GM20431 (cell line): ENCODE results near the gene KLHL14.
"Not testable (repeated sequence)": the region's sequence is repeated elsewhere in the genome, so short reads cannot be mapped to it uniquely, and the experiment has no call there.

Experiments
- in situ Hi-C: fragments of 300-500 bp; cut with MseI, MboI; formaldehyde crosslinking; loops from one replicate; pipeline ENCODE4 v1.15.0; 2020; ENCODE audit warnings: low sequenced_read_pairs; ENCODE audit not compliant: unreplicated experiment

The KLHL14 gene

DNA sequence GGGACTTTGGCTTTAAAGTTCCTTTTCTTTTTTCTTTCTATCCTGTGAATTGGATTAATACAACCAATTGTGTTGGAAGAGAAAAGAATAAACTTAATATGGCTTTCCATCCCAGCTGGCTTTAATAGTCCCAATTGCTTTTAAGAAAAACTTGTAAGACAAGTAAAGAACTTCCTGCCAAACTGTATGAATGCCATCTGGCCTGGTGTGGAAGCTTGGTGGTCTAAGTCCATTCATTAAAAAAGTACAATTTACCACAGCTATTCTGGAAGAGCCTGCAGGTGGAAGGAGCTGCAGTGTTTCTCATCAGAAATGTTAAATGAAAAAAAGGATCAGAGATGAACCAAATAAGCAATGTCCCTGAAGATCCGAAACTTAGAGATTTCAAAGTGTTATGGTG lies 103.9 kb downstream of the KLHL14 start:
- in situ Hi-C loops, result no loop called here

- in situ Hi-C loops, result no loop called here
Measured at GRCh38 chr18:32661486-32662299, 111.1 kb downstream of the KLHL14 start.

DNA sequence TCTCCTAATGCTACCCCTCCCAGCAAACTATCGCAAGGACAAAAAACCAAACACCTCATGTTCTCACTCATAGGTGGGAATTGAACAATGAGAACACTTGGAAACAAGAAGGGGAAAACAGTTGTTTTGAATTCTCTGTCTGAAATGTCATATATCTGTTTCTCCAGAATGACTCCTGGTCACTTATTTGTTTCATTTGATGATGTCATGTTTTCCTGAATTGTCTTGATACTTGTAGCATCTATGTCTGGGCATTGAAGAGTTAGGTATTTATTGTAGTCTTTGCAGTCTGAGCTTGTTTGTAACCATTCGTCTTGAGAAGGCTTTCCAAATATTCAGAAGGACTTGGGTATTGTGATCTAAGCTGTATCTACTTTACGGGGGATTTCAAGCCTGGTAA lies 118.3 kb downstream of the KLHL14 start:
- in situ Hi-C loops, result not testable (repeated sequence)

- in situ Hi-C loops, result not testable (repeated sequence)
Measured at GRCh38 chr18:32637659-32638058, 135.2 kb downstream of the KLHL14 start.

GRCh38 chr18:32637226-32637625 lies 135.6 kb downstream of the KLHL14 start:
- in situ Hi-C loops, result no loop called here

DNA sequence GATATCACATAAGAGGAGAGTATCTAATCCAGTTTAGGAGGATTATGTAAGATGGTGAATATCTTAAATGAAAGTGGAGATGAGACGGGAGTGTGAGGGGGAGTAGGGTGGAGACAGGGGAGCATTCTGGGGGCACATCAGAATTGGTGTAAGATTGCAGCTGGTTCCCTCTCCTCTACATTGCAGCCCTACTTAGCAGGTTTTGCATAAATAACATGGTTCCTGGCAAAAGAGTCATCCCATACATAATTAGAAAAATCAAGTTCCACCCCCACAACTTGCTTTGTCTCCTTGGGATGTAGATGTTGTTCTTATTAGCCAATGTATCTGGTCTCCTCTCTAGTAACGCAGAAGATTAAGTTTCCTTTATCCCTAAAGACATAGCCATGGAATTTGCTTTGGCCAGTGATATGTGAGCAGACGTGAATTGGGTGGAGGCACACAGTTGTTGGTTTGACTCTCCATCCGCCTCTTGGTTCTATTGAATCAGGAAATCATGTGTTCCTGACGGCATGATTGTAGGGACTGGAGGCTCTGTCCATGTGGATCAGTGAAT lies 137.9 kb downstream of the KLHL14 start:
- in situ Hi-C loops, result no loop called here

DNA sequence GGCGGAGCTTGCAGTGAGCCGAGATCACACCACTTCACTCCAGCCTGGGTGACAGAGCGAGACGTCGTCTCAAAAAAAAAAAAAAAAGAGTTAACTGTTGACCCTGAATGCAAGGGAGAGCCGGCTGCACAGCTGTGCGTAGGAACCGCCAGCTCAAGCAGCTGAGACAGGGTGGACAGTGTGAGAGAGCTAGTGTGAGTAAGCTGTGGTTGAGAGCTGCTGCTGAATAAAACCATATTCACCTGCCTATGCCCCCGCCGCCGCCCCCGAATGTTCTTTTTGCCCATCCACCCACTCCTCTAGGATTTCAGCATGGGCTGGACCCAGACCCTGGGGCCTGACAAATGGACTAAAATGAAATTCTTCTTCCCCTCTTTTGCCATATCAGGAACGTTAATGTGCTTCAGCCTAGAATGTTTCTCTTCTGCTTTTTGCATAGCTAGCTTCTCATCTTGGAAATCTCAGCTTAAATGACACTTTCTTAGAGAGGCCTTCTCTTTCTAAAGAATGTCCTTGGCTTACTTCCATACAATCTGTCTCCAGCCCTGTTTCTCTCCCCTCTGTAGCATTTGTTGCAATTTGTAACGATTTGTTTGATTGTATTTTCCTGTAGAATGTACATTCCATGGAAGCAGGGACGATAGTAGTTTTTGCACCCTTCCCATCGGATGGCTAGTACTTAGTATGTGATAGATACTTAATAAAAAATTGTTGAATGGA lies 142.7 kb downstream of the KLHL14 start:
- in situ Hi-C loops, result no loop called here

DNA sequence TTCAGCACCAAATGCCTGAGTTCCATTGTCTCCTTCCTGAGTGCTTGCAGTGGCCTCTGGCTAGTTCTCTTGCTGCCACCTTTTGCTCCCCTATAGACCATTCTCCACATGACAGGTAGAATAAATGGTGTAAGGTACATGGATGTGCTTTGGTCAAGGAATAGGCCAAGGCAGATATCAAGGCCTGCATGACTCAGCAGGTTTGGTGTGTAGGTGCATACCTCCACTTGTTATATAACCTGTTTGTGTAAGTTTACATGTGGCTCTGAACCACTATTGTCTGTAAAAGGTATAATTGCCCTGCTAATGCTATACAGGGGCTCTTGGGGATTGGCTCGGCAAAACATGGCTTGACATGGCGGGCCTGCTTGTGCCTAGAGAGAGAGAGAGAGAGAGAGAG lies 143.5 kb downstream of the KLHL14 start:
- in situ Hi-C loops, result no loop called here

GRCh38 chr18:32624182-32624723 lies 148.6 kb downstream of the KLHL14 start:
- in situ Hi-C loops, result no loop called here

- in situ Hi-C loops, result no loop called here
Measured at GRCh38 chr18:32623563-32623962, 149.3 kb downstream of the KLHL14 start.
